ENCODE data around the gene CLINT1. TPM values are rescaled to one million over a fixed set of nuclear protein-coding genes. Genes with fewer than 3 reads are reported as not detected.

Gene CLINT1
- total and polyA plus RNA-seq, 9 of the 15 experiments (the other 6 are each of a cell fraction or from before 2014, with no cell fraction given) = 23.6 to 125 (median 71.4) TPM

DNA sequence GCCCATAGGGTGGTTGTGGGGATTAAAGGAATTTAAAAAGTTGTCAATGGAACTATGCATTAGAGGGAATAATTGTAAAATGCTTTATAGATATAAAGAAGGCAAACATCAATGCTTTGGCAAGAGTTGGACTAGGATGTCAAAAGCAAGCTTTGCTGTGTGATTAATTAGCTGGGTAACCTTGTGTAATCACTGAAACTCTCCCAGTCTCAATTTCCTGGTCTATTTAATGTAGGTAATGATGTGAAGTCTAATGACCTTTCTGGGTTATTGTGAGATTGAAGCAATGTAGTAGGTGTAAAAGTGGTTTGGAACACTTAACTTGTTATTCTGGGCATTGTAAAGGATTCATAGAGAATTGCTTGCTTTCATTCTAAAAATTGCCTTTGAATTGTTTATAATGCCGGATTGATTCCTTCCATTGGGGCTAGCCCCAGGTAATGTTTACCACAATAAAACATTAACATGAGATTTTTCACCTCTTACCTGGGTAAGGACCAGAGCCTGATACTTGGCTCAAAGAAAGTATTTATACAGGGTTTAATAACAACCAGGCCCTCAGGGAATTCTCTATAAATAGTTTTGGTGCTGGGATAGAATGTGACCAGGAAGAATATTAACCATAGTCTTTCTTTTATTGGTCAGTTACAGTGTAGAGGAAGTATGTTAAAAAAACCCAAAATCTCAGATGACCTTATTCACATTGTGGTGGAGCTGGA lies 30.0 kb upstream of the CLINT1 start:
- H3K9ac ChIP-seq (ENCODE audit: insufficient read depth in 1 of 2, low read depth in 2 of 2, low read length in 2 of 2) = no peak overlapping the region
- TF ChIP-seq MEIS2 (IDR thresholded peaks at IDR 0.05; ENCODE audit: partially characterized antibody) = peak; percentile 15
- TF ChIP-seq SMARCA5 (IDR thresholded peaks at IDR 0.05) = no peak
- intact Hi-C loops (cut with micrococcal nuclease) (no loop called here), in situ Hi-C loops (cut with MboI) (no loop called here)
- peaks cover 0 to 6% of the 10 kb centered on the region in 2 experiments; a peak in 1 of 5 replicates for H3K4me1 ChIP-seq (replicated peaks in 1 of 2; ENCODE audit: control insufficient read depth in 2 of 2, insufficient read depth in 2 of 2, low read length in 2 of 2)
- H3K4me2 ChIP-seq (ENCODE audit: insufficient read depth, low read length) = no peak overlapping the region
- H3K9me1 ChIP-seq (ENCODE audit: control insufficient read depth, insufficient read depth, low read length) = no peaks in the 10 kb centered on the region
- H3K27me3 ChIP-seq (ENCODE audit: control insufficient read depth in 2 of 2, insufficient read depth in 2 of 2, low read length in 2 of 2) = peaks cover 0 to 1% of the 10 kb centered on the region in 2 experiments; a peak in 1 of 5 replicates
- H4K20me1 ChIP-seq (replicated peaks; ENCODE audit: control insufficient read depth, insufficient read depth, low read length) = no peaks in the 10 kb centered on the region
- no peaks in the 10 kb centered on the region for H3K9me3 ChIP-seq (replicated peaks; ENCODE audit: control insufficient read depth, insufficient read depth, low read depth, low read length)
- CTCF ChIA-PET (ENCODE audit: low intra/inter-chr PET ratio) = no interaction called here
- BruUV-seq (replicated peaks) = no TSS peak
- no peak overlapping the region for H3K4me3 ChIP-seq
- H2AFZ ChIP-seq (ENCODE audit: low read depth, low read length) = no peak overlapping the region
- ATAC-seq (no peak), DNase-seq (ENCODE audit: extremely low read depth in 1 of 4, low spot score in 3 of 4) (no peak), FAIRE-seq (no peak)
- 6% methylated on average over 1 of the region's 1 CpG for WGBS (ENCODE audit: insufficient coverage, low coverage, missing lambda C conversion rate)
- POLR2A ChIA-PET = interaction anchor here (0.6 kb wide), 1 partner anchor 23 kb away, joined by 3 read pairs; no protein-coding TSS in a partner anchor
- H3K36me3 ChIP-seq (ENCODE audit: control insufficient read depth, insufficient read depth, low read length) = no peaks in the 10 kb centered on the region
- no peak overlapping the region for H3K27ac ChIP-seq (ENCODE audit: extremely low read depth, low read depth, low read length)
- no peaks in the 10 kb centered on the region for H3K79me2 ChIP-seq (ENCODE audit: control insufficient read depth, insufficient read depth, low read length)

DNA sequence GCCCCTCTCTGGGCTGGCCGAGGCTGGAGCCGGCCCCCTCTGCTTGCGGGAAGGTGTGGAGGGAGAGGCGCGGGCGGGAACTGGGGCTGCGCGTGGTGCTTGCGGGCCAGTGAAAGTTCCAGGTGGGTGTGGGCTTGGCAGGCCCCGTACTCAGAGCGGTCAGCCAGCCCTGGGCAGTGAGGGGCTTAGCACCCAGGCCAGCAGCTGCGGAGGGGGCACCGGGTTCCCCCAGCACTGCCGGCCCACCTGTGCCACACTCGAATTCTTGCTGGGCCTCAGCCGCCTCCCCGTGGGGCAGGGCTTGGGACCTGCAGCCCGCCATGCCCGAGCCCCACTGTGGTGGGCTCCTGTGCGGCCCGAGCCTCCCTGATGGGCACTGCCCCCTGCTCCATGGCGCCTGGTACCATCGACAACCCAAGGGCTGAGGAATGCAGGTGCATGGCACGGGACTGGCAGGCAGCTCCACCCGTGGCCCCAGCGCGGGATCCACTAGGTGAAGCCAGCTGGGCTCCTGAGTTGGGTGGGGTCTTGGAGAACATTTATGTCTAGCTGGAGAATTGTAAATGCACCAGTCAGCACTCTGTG lies 27.9 kb upstream of the CLINT1 start:
- POLR2A ChIA-PET = no interaction called here
- no peaks in the 10 kb centered on the region for H3K36me3 ChIP-seq (ENCODE audit: control insufficient read depth, insufficient read depth, low read length)
- H2AFZ ChIP-seq (ENCODE audit: low read depth, low read length) = no peak overlapping the region
- no peak overlapping the region for H3K4me2 ChIP-seq (ENCODE audit: insufficient read depth, low read length)
- no peaks in the 10 kb centered on the region for H3K9me1 ChIP-seq (ENCODE audit: control insufficient read depth, insufficient read depth, low read length)
- BruUV-seq (replicated peaks) = no TSS peak
- H3K4me3 ChIP-seq = no peak overlapping the region
- H3K27ac ChIP-seq (ENCODE audit: extremely low read depth, low read depth, low read length) = no peak overlapping the region
- CTCF ChIA-PET (ENCODE audit: low intra/inter-chr PET ratio) = no interaction called here
- peaks cover 0 to 6% of the 10 kb centered on the region in 2 experiments; a peak in 1 of 5 replicates for H3K4me1 ChIP-seq (replicated peaks in 1 of 2; ENCODE audit: control insufficient read depth in 2 of 2, insufficient read depth in 2 of 2, low read length in 2 of 2)
- no peaks in the 10 kb centered on the region for H3K79me2 ChIP-seq (ENCODE audit: control insufficient read depth, insufficient read depth, low read length)
- ATAC-seq (no peak), FAIRE-seq (no peak), DNase-seq (ENCODE audit: extremely low read depth in 1 of 4, low spot score in 3 of 4) (no peak)
- no peaks in the 10 kb centered on the region for H4K20me1 ChIP-seq (replicated peaks; ENCODE audit: control insufficient read depth, insufficient read depth, low read length)
- TF ChIP-seq, protein P1, sequence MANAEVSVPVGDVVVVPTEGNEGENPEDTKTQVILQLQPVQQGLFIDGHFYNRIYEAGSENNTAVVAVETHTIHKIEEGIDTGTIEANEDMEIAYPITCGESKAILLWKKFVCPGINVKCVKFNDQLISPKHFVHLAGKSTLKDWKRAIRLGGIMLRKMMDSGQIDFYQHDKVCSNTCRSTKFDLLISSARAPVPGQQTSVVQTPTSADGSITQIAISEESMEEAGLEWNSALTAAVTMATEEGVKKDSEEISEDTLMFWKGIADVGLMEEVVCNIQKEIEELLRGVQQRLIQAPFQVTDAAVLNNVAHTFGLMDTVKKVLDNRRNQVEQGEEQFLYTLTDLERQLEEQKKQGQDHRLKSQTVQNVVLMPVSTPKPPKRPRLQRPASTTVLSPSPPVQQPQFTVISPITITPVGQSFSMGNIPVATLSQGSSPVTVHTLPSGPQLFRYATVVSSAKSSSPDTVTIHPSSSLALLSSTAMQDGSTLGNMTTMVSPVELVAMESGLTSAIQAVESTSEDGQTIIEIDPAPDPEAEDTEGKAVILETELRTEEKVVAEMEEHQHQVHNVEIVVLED (CRISPR knock-in tag; IDR thresholded peaks at IDR 0.05) = no peak
- no peak for TF ChIP-seq ELF2 (CRISPR knock-in tag; IDR thresholded peaks at IDR 0.05)
- TF ChIP-seq, protein P2, sequence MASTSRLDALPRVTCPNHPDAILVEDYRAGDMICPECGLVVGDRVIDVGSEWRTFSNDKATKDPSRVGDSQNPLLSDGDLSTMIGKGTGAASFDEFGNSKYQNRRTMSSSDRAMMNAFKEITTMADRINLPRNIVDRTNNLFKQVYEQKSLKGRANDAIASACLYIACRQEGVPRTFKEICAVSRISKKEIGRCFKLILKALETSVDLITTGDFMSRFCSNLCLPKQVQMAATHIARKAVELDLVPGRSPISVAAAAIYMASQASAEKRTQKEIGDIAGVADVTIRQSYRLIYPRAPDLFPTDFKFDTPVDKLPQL (IDR thresholded peaks at IDR 0.05; ENCODE audit: extremely low read depth, insufficient read length) = no peak
- TF ChIP-seq, protein P3, sequence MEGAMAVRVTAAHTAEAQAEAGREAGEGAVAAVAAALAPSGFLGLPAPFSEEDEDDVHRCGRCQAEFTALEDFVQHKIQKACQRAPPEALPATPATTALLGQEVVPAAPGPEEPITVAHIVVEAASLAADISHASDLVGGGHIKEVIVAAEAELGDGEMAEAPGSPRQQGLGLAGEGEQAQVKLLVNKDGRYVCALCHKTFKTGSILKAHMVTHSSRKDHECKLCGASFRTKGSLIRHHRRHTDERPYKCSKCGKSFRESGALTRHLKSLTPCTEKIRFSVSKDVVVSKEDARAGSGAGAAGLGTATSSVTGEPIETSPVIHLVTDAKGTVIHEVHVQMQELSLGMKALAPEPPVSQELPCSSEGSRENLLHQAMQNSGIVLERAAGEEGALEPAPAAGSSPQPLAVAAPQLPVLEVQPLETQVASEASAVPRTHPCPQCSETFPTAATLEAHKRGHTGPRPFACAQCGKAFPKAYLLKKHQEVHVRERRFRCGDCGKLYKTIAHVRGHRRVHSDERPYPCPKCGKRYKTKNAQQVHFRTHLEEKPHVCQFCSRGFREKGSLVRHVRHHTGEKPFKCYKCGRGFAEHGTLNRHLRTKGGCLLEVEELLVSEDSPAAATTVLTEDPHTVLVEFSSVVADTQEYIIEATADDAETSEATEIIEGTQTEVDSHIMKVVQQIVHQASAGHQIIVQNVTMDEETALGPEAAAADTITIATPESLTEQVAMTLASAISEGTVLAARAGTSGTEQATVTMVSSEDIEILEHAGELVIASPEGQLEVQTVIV (CRISPR knock-in tag; IDR thresholded peaks at IDR 0.05; ENCODE audit: borderline replicate concordance) = no peak
- no peak for TF ChIP-seq POU5F1 (IDR thresholded peaks at IDR 0.05; ENCODE audit: borderline replicate concordance, low read depth, low read length, partially characterized antibody)
- TF ChIP-seq U2AF2 (optimal IDR thresholded peaks at IDR 0.05; ENCODE audit: low read depth, low read length) = no peak
- H3K9ac ChIP-seq (ENCODE audit: insufficient read depth in 1 of 2, low read depth in 2 of 2, low read length in 2 of 2) = no peak overlapping the region
- in situ Hi-C loops (cut with MboI) (no loop called here), intact Hi-C loops (cut with micrococcal nuclease) (no loop called here)
- no peaks in the 10 kb centered on the region for H3K27me3 ChIP-seq (ENCODE audit: control insufficient read depth in 2 of 2, insufficient read depth in 2 of 2, low read length in 2 of 2)
- no peaks in the 10 kb centered on the region for H3K9me3 ChIP-seq (replicated peaks; ENCODE audit: control insufficient read depth, insufficient read depth, low read depth, low read length)
- WGBS (ENCODE audit: insufficient coverage, low coverage, missing lambda C conversion rate) = 40% methylated on average over 16 of the region's 27 CpGs

Measured in K562 (cell line).